ENCODE results near the gene SPEN.

The SPEN gene

DNA sequence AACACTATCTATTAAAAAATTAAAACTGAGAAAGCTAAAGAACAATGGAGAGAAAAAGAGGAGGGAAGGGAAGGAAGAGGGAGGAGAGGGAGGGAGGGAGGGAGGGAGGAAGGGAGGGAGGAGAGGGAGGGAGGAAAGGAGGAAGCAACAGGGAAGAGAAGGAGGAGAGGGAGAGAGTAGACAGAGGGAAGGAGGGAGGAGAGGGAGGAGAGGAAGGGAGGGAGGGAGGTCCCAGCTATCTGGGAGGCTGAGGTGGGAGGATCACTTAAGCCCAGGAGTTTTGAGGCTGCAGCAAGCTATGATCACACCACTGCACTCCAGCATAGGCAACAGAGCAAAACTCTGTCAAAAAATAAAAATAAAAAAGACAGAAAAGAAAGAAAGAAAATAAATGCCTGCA, 111.9 kb downstream of the SPEN start:
- no peak overlapping the region for H3K9ac ChIP-seq (ENCODE audit: low read depth, low read length)
- H3K36me3 ChIP-seq (ENCODE audit: control insufficient read depth, insufficient read depth, low read length): no peaks in the 10 kb centered on the region
- no peak overlapping the region for H3K4me3 ChIP-seq (ENCODE audit: low read depth, low read length)
- peaks cover 10% of the 10 kb centered on the region for H3K4me1 ChIP-seq (ENCODE audit: control insufficient read depth, insufficient read depth, low read length)
- no peaks in the 10 kb centered on the region for H3K9me3 ChIP-seq (ENCODE audit: control insufficient read depth, insufficient read depth, low read length)
- H3K27ac ChIP-seq (ENCODE audit: low read depth, low read length): no peak overlapping the region
- no peaks in the 10 kb centered on the region for H3K27me3 ChIP-seq (ENCODE audit: control insufficient read depth, insufficient read depth, low read length)

DNA sequence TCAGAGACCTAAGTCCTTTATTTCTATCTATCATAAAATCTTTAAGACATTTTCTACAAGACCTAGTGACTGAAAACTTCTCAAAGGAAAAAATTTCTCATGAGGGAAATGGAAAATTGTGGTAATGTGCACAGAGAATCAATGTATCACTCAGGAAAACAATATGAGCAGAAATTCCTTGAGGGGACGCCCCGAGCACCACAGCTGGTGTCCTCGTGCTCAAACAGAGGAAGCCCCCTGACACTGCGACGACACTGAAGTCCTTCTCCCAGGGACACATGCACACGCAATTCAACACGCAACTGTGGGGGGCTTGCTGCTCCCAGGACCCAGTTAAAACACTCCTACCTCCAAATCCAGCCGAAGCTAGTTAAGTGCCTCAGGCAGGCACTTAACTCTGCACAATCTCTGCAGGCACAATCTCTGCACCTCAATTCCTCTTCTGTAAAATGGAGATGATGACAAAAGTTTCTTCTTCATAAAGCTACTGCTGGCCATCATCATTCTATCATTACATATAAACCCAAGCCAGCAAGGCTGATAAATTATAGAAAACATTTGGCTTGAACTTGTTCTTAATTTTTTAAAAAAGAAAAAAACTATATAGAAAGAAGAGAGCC, 112.4 kb downstream of the SPEN start:
- Histone ChIP-seq H3K27me3 (ENCODE audit: control insufficient read depth, insufficient read depth, low read length) (no peaks in the 10 kb centered on the region), H3K27ac (ENCODE audit: low read depth, low read length) (no peak overlapping the region), H3K4me1 (ENCODE audit: control insufficient read depth, insufficient read depth, low read length) (peaks cover 10% of the 10 kb centered on the region), H3K36me3 (ENCODE audit: control insufficient read depth, insufficient read depth, low read length) (no peaks in the 10 kb centered on the region), H3K4me3 (ENCODE audit: low read depth, low read length) (no peak overlapping the region), H3K9ac (ENCODE audit: low read depth, low read length) (no peak overlapping the region), H3K9me3 (ENCODE audit: control insufficient read depth, insufficient read depth, low read length) (no peaks in the 10 kb centered on the region)

- Histone ChIP-seq H3K4me3 (ENCODE audit: low read depth, low read length) (no peak overlapping the region), H3K27ac (ENCODE audit: low read depth, low read length) (no peak overlapping the region), H3K9ac (ENCODE audit: low read depth, low read length) (no peak overlapping the region), H3K36me3 (ENCODE audit: control insufficient read depth, insufficient read depth, low read length) (no peaks in the 10 kb centered on the region), H3K9me3 (ENCODE audit: control insufficient read depth, insufficient read depth, low read length) (no peaks in the 10 kb centered on the region), H3K4me1 (ENCODE audit: control insufficient read depth, insufficient read depth, low read length) (peaks cover 10% of the 10 kb centered on the region), H3K27me3 (ENCODE audit: control insufficient read depth, insufficient read depth, low read length) (no peaks in the 10 kb centered on the region)
Measured at GRCh38 chr1:15960808-15961207, 113.3 kb downstream of the SPEN start.

GRCh38 chr1:15961492-15961891, 114.0 kb downstream of the SPEN start:
- Histone ChIP-seq H3K4me3 (ENCODE audit: low read depth, low read length) (no peak overlapping the region), H3K9me3 (ENCODE audit: control insufficient read depth, insufficient read depth, low read length) (no peaks in the 10 kb centered on the region), H3K4me1 (ENCODE audit: control insufficient read depth, insufficient read depth, low read length) (peaks cover 10% of the 10 kb centered on the region), H3K27me3 (ENCODE audit: control insufficient read depth, insufficient read depth, low read length) (no peaks in the 10 kb centered on the region), H3K27ac (ENCODE audit: low read depth, low read length) (no peak overlapping the region), H3K36me3 (ENCODE audit: control insufficient read depth, insufficient read depth, low read length) (no peaks in the 10 kb centered on the region), H3K9ac (ENCODE audit: low read depth, low read length) (no peak overlapping the region)

GRCh38 chr1:15962176-15962575, 114.7 kb downstream of the SPEN start:
- no peak overlapping the region for H3K9ac ChIP-seq (ENCODE audit: low read depth, low read length)
- no peaks in the 10 kb centered on the region for H3K9me3 ChIP-seq (ENCODE audit: control insufficient read depth, insufficient read depth, low read length)

DNA sequence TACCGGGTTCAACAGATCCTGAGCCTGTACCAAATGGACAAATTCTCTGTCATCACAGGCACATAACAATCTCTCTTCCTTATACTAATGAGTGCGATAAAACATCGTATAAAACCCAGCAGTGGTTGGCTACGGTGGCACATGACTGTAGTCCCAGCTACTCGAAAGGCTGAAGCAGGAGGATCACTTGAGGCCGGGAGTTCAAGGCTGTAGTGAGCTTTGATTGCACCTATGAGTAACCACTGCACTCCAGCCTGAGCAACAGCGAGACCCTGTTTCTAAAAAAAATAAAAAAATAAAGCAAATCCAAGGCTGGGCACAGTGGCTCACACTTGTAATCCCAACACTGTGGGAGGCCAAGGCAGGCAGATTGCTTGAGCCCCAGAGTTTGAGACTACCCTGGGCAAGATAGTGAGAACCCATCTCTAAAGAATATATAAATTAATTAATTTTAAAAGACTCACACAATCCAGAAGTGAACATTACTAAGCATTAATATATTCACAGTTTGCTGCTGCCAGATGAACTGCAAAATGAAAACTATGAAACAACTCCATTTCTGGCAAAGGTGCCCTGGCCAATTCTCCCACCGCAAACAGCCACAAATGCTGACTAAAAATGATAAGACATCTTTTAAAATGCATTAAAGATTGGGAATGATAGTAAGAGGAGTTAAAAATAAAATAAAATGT, 115.3 kb downstream of the SPEN start:
- Histone ChIP-seq H3K27me3 (ENCODE audit: control insufficient read depth, insufficient read depth, low read length) (no peaks in the 10 kb centered on the region), H3K4me3 (ENCODE audit: low read depth, low read length) (no peak overlapping the region), H3K4me1 (ENCODE audit: control insufficient read depth, insufficient read depth, low read length) (peaks cover 7% of the 10 kb centered on the region), H3K9ac (ENCODE audit: low read depth, low read length) (no peak overlapping the region), H3K27ac (ENCODE audit: low read depth, low read length) (no peak overlapping the region), H3K9me3 (ENCODE audit: control insufficient read depth, insufficient read depth, low read length) (no peaks in the 10 kb centered on the region), H3K36me3 (ENCODE audit: control insufficient read depth, insufficient read depth, low read length) (no peaks in the 10 kb centered on the region)

More at GRCh38 chr1:15962176-15962575, 114.7 kb downstream of the SPEN start:
- no peak overlapping the region for H3K27ac ChIP-seq (ENCODE audit: low read depth, low read length)
- peaks cover 10% of the 10 kb centered on the region for H3K4me1 ChIP-seq (ENCODE audit: control insufficient read depth, insufficient read depth, low read length)
- no peaks in the 10 kb centered on the region for H3K36me3 ChIP-seq (ENCODE audit: control insufficient read depth, insufficient read depth, low read length)
- H3K27me3 ChIP-seq (ENCODE audit: control insufficient read depth, insufficient read depth, low read length): no peaks in the 10 kb centered on the region
- no peak overlapping the region for H3K4me3 ChIP-seq (ENCODE audit: low read depth, low read length)

GRCh38 chr1:15963363-15963967, 116.0 kb downstream of the SPEN start:
- Histone ChIP-seq H3K9me3 (ENCODE audit: control insufficient read depth, insufficient read depth, low read length) (no peaks in the 10 kb centered on the region), H3K4me1 (ENCODE audit: control insufficient read depth, insufficient read depth, low read length) (peaks cover 4% of the 10 kb centered on the region), H3K27ac (ENCODE audit: low read depth, low read length) (no peak overlapping the region), H3K27me3 (ENCODE audit: control insufficient read depth, insufficient read depth, low read length) (no peaks in the 10 kb centered on the region), H3K4me3 (ENCODE audit: low read depth, low read length) (no peak overlapping the region), H3K36me3 (ENCODE audit: control insufficient read depth, insufficient read depth, low read length) (no peaks in the 10 kb centered on the region), H3K9ac (ENCODE audit: low read depth, low read length) (no peak overlapping the region)

DNA sequence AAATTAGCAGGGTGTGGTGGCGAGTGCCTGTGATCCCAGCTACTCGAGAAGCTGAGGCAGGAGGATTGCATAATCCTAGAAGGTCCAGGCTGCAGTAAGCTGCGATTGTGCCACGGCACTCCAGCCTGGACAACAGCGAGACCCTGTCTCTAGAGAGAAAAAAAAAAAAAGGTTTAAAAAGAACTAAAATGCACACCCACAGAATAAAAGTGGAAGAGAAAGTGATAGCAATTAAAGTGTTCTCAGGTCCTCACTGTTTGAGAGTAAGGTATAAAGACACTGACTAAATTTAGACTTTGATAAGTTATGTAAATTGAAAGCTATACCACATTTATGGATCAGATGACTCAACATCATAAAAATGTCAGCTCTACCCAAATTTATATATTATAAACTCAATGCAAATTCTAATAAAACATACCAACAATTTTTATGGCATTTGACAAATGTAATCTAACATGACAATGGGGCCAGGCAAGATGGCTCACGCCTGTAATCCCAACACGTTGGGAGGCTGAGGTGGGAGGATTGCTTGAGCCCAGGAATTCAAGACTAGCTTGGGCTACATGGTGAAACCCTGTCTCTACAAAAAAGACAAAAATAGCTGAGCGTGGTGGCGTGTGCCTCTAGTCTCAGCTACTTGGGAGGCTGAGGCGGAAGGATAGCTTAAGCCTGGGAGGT, 116.6 kb downstream of the SPEN start:
- Histone ChIP-seq H3K4me3 (ENCODE audit: low read depth, low read length) (no peak overlapping the region), H3K4me1 (ENCODE audit: control insufficient read depth, insufficient read depth, low read length) (peaks cover 4% of the 10 kb centered on the region), H3K9ac (ENCODE audit: low read depth, low read length) (no peak overlapping the region), H3K27me3 (ENCODE audit: control insufficient read depth, insufficient read depth, low read length) (no peaks in the 10 kb centered on the region), H3K9me3 (ENCODE audit: control insufficient read depth, insufficient read depth, low read length) (no peaks in the 10 kb centered on the region), H3K27ac (ENCODE audit: low read depth, low read length) (no peak overlapping the region), H3K36me3 (ENCODE audit: control insufficient read depth, insufficient read depth, low read length) (peaks cover 6% of the 10 kb centered on the region; the same call in 1 of the 2 replicates)

DNA sequence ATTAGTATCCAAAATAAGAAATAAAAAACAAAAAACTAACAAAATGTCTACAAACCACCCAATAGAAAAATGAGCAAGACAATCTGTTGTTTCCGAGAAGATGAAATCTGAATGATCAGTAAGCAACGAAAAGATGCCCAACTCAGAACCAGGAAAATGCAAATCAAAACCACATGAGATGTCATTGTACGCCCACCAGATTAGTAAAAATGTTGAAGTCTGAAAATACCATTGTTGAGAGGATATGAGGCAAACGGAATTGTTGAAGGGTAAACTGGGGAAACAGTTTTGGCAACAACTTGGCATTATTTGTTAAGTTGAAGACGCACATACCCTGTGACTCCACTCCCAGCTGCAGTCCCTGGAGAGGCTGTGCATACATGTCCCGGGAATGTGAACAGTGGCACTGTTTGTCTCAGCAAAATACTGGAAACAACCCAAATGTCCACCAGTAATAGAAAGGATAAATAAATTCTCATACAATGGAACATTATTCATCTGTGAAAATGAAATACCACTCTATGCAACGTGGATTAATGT, 117.8 kb downstream of the SPEN start:
- Histone ChIP-seq H3K36me3 (ENCODE audit: control insufficient read depth, insufficient read depth, low read length) (peaks cover 10% of the 10 kb centered on the region), H3K9ac (ENCODE audit: low read depth, low read length) (no peak overlapping the region), H3K27me3 (ENCODE audit: control insufficient read depth, insufficient read depth, low read length) (no peaks in the 10 kb centered on the region), H3K9me3 (ENCODE audit: control insufficient read depth, insufficient read depth, low read length) (peaks cover 5% of the 10 kb centered on the region), H3K4me1 (ENCODE audit: control insufficient read depth, insufficient read depth, low read length) (peaks cover 4% of the 10 kb centered on the region), H3K27ac (ENCODE audit: low read depth, low read length) (no peak overlapping the region), H3K4me3 (ENCODE audit: low read depth, low read length) (no peak overlapping the region)

- Histone ChIP-seq H3K36me3 (ENCODE audit: control insufficient read depth, insufficient read depth, low read length) (peaks cover 10% of the 10 kb centered on the region), H3K9me3 (ENCODE audit: control insufficient read depth, insufficient read depth, low read length) (peaks cover 5% of the 10 kb centered on the region), H3K9ac (ENCODE audit: low read depth, low read length) (no peak overlapping the region), H3K4me3 (ENCODE audit: low read depth, low read length) (no peak overlapping the region), H3K4me1 (ENCODE audit: control insufficient read depth, insufficient read depth, low read length) (peaks cover 1% of the 10 kb centered on the region), H3K27ac (ENCODE audit: low read depth, low read length) (no peak overlapping the region), H3K27me3 (ENCODE audit: control insufficient read depth, insufficient read depth, low read length) (no peaks in the 10 kb centered on the region)
Measured at GRCh38 chr1:15966081-15966955, 118.8 kb downstream of the SPEN start.
